Measurements from ENCODE around the gene SDK1. TPM values are rescaled to one million over a fixed set of nuclear protein-coding genes. Genes with fewer than 3 reads are reported as not detected.

SDK1 gene
- polyA plus RNA-seq, 4 donors, result 0.27 to 5.0 (median 2.1) TPM; not detected in 1

DNA sequence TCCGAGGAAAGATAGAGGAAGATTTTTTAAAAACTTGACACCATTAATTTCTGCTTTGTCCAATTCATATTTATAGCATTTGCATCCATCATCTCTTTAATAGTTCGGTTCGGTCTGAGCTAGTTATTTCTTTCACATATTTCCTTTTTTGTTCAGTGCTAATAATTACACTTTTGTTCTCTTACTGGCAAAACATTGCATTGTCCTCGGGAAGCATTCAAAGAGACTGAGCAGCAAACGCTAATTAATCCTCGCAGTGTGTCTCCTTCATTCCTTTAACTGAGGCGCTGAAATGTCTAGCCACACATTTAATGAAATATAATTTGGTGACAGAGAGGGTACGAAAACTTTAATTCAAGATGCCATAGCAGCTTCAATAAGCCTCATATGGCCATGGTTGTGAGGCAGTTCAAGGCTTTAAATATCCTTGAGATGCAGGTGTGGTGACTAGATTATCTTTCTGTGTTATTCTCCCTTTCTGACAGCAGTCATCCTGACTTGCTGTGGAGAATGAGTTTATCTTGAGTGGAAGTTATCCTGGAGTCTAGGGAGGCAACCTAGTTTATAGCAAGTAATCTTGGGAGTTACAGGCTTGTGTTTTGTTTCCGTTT is 431.4 kb downstream of the SDK1 start:
- Histone ChIP-seq H3K36me3 (ENCODE audit: control insufficient read depth in 3 of 3, insufficient read depth in 2 of 3, low read depth in 1 of 3, low read length in 3 of 3) (no peaks in the 10 kb centered on the region), H3K27ac (ENCODE audit: low read depth in 1 of 3, low read length in 2 of 3) (no peak overlapping the region), H3K9me3 (ENCODE audit: control insufficient read depth in 2 of 2, insufficient read depth in 1 of 2, low read depth in 1 of 2, low read length in 1 of 2) (peaks cover 0 to 15% of the 10 kb centered on the region in 2 donors), H3K4me3 (ENCODE audit: low read depth in 1 of 3, low read length in 3 of 3) (no peak overlapping the region), H3K27me3 (ENCODE audit: control insufficient read depth in 3 of 3, insufficient read depth in 3 of 3, low read length in 3 of 3) (no peaks in the 10 kb centered on the region), H3K4me1 (ENCODE audit: control insufficient read depth in 3 of 3, insufficient read depth in 2 of 3, low read depth in 1 of 3, low read length in 2 of 3) (no peaks in the 10 kb centered on the region)
- no peak for DNase-seq
- WGBS, 3 donors, result 87 to 90% (median 88%) methylated on average over 9 of the region's 9 CpGs
- no peak for FAIRE-seq

DNA sequence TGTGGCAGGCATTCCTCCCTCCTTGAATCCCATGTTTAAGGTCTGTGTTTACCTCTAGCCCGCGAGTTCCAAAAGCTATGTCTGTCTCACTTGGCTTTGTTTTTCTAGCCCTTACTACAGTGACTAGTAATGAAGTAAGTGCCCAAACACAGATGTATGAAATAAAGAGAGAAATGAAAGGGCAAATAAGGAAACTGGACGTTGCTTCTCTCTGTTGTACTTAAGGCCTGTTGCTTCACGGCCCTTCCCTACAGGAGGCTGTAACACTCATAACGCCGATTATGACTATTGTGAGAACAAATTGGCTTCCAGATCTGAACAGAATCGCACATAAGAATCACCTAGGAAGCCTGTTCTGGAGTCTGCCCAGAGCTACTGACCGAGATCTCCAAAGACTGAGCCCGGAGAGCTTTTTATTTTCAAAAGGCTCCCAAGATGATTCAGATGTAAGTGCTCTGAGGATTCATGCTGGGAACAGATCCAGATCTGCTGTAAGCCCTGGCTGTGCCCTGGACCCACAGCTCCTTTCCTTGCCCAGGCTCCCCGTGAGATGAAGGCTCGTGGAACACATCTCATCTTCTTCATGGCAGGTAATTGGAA is 432.6 kb downstream of the SDK1 start:
- Histone ChIP-seq H3K27ac (ENCODE audit: low read depth in 1 of 3, low read length in 2 of 3) (peak overlapping the region in 1 of 3 donors; percentile 62), H3K4me3 (ENCODE audit: low read depth in 1 of 3, low read length in 3 of 3) (no peak overlapping the region), H3K36me3 (ENCODE audit: control insufficient read depth in 3 of 3, insufficient read depth in 2 of 3, low read depth in 1 of 3, low read length in 3 of 3) (no peaks in the 10 kb centered on the region), H3K9me3 (ENCODE audit: control insufficient read depth in 2 of 2, insufficient read depth in 1 of 2, low read depth in 1 of 2, low read length in 1 of 2) (peaks cover 0 to 15% of the 10 kb centered on the region in 2 donors), H3K4me1 (ENCODE audit: control insufficient read depth in 3 of 3, insufficient read depth in 2 of 3, low read depth in 1 of 3, low read length in 2 of 3) (no peaks in the 10 kb centered on the region), H3K27me3 (ENCODE audit: control insufficient read depth in 3 of 3, insufficient read depth in 3 of 3, low read length in 3 of 3) (no peaks in the 10 kb centered on the region)
- FAIRE-seq, result no peak
- DNase-seq, result no peak
- WGBS, 3 donors, result 73 to 86% (median 76%) methylated on average over 11 of the region's 11 CpGs

DNA sequence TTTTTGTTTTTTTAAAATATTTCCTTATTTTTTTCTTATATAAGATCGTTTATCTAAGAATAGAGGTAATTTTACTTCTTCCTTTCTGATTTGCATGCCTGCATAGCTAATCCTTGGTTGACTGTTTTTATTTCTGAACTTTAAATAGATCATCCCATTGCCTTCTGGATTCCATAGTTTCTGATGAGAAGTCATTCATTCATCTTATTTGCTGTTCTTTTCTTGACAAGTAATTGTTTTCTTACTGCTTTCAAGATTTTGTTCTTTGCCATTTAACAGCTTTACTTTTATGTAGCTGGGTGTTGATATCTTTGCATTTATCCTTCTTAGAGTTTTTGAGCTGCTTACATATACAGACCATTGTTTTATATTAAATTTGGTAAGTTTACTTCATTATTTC is 437.9 kb downstream of the SDK1 start:
- Histone ChIP-seq H3K27me3 (ENCODE audit: control insufficient read depth in 3 of 3, insufficient read depth in 3 of 3, low read length in 3 of 3) (no peaks in the 10 kb centered on the region), H3K4me3 (ENCODE audit: low read depth in 1 of 3, low read length in 3 of 3) (no peak overlapping the region), H3K27ac (ENCODE audit: low read depth in 1 of 3, low read length in 2 of 3) (no peak overlapping the region), H3K36me3 (ENCODE audit: control insufficient read depth in 3 of 3, insufficient read depth in 2 of 3, low read depth in 1 of 3, low read length in 3 of 3) (no peaks in the 10 kb centered on the region), H3K9me3 (ENCODE audit: control insufficient read depth in 2 of 2, insufficient read depth in 1 of 2, low read depth in 1 of 2, low read length in 1 of 2) (peaks cover 0 to 18% of the 10 kb centered on the region in 2 donors), H3K4me1 (ENCODE audit: control insufficient read depth in 3 of 3, insufficient read depth in 2 of 3, low read depth in 1 of 3, low read length in 2 of 3) (no peaks in the 10 kb centered on the region)
- no peak for DNase-seq
- 76 to 90% (median 86%) methylated on average over 1 of the region's 1 CpG for WGBS, 3 donors
- no peak for FAIRE-seq

DNA sequence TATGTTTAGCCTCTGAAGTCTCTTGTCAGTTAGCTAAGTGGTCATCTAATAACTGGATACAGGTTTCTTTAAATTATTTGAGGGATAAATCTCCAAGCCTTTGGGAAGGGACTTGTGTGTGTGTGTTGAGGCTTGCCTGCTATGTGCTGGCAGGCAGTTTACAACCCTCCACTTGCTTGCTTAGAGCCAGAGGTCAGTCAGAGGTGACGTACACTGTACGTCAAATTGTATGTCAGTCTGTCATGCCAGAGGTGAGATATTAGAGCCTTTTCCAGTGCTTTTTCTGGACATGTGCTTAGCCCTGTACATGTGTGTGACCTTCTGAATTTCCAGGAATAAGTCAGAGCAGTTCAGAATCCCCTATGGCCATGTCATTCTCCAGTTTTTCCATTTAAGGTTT is 438.9 kb downstream of the SDK1 start:
- 90 to 100% (median 92%) methylated on average over 2 of the region's 2 CpGs for WGBS, 3 donors
- no peaks in the 10 kb centered on the region for H3K4me1 ChIP-seq (ENCODE audit: control insufficient read depth in 3 of 3, insufficient read depth in 2 of 3, low read depth in 1 of 3, low read length in 2 of 3)
- H3K4me3 ChIP-seq (ENCODE audit: low read depth in 1 of 3, low read length in 3 of 3), result no peak overlapping the region
- H3K9me3 ChIP-seq (ENCODE audit: control insufficient read depth in 2 of 2, insufficient read depth in 1 of 2, low read depth in 1 of 2, low read length in 1 of 2), result peaks cover 0 to 18% of the 10 kb centered on the region in 2 donors
- no peak for DNase-seq
- H3K36me3 ChIP-seq (ENCODE audit: control insufficient read depth in 3 of 3, insufficient read depth in 2 of 3, low read depth in 1 of 3, low read length in 3 of 3), result no peaks in the 10 kb centered on the region
- no peaks in the 10 kb centered on the region for H3K27me3 ChIP-seq (ENCODE audit: control insufficient read depth in 3 of 3, insufficient read depth in 3 of 3, low read length in 3 of 3)
- no peak for FAIRE-seq
- H3K27ac ChIP-seq (ENCODE audit: low read depth in 1 of 3, low read length in 2 of 3), result no peak overlapping the region

DNA sequence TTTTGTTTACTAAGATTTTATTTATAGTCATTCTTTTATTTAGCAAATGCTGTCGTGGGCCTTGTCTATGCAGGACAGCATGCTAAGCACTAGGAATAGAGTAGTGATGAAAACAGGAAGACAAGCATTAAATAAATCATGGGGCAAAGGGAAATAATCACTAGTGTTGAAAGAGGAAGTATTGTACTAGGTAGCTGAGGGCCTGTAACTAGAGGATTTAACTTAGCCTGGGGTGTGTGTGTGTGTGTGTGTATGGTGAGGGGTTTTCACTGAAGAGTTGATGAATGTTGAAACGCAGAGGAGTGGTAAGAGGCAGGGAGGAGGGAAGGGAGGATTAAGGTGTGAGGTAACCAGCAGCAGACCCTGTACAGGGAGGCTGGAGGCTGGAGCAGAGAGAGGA is 446.4 kb downstream of the SDK1 start:
- FAIRE-seq, result no peak
- WGBS, 3 donors, result 41 to 80% (median 54%) methylated on average over 2 of the region's 2 CpGs
- H3K9me3 ChIP-seq (ENCODE audit: control insufficient read depth in 2 of 2, insufficient read depth in 1 of 2, low read depth in 1 of 2, low read length in 1 of 2), result no peaks in the 10 kb centered on the region

DNA sequence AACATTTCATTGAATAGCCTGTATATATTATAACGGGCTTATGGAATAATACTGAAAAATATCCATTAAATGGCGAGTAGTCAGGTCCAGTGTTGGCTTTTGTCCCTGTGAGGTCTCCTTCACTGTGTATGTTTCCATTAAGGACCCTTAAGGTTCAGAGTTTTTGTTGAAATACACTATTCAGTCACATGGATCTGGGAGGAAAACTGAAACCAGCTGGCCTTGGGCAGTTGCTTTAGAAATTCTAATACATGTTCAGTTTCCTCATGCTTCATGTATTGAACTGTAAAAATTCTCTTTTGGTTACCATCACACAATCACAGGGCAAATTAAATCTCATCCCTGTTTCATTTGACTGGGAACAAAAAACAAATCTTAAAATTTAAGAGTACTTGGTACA is 447.3 kb downstream of the SDK1 start:
- H3K4me1 ChIP-seq (ENCODE audit: control insufficient read depth in 3 of 3, insufficient read depth in 2 of 3, low read depth in 1 of 3, low read length in 2 of 3), result no peaks in the 10 kb centered on the region
- WGBS, 3 donors, result 76 to 83% (median 82%) methylated on average over 2 of the region's 2 CpGs
- FAIRE-seq, result no peak

More for the DNA sequence above, 446.4 kb downstream of the SDK1 start:
- no peak for DNase-seq
- Histone ChIP-seq H3K27me3 (ENCODE audit: control insufficient read depth in 3 of 3, insufficient read depth in 3 of 3, low read length in 3 of 3) (no peaks in the 10 kb centered on the region), H3K27ac (ENCODE audit: low read depth in 1 of 3, low read length in 2 of 3) (no peak overlapping the region), H3K36me3 (ENCODE audit: control insufficient read depth in 3 of 3, insufficient read depth in 2 of 3, low read depth in 1 of 3, low read length in 3 of 3) (no peaks in the 10 kb centered on the region), H3K4me3 (ENCODE audit: low read depth in 1 of 3, low read length in 3 of 3) (no peak overlapping the region), H3K4me1 (ENCODE audit: control insufficient read depth in 3 of 3, insufficient read depth in 2 of 3, low read depth in 1 of 3, low read length in 2 of 3) (no peaks in the 10 kb centered on the region)

DNA sequence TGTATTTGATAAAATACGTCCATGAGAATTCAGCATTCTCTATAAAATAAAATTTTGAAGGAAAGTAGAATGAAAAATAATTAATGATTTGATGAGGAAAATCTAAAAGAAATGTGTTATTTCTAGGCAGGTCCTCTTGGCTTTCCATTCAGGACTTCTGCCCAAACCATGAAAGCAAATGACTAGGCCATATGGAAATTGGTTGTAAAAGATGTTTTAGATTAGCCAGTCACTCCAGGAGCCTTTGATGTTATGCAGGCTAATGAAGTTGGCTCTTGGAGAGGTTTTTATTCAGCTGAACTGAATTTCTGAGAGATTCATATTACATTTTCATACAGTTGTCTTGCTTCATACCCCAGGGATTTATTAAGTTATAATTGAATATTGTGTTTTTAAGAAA is 452.8 kb downstream of the SDK1 start:
- no peak overlapping the region for H3K4me3 ChIP-seq (ENCODE audit: low read depth in 1 of 3, low read length in 3 of 3)
- no peak for DNase-seq
- no peak for FAIRE-seq
- no peaks in the 10 kb centered on the region for H3K36me3 ChIP-seq (ENCODE audit: control insufficient read depth in 3 of 3, insufficient read depth in 2 of 3, low read depth in 1 of 3, low read length in 3 of 3)
- H3K27me3 ChIP-seq (ENCODE audit: control insufficient read depth in 3 of 3, insufficient read depth in 3 of 3, low read length in 3 of 3), result no peaks in the 10 kb centered on the region
- H3K4me1 ChIP-seq (ENCODE audit: control insufficient read depth in 3 of 3, insufficient read depth in 2 of 3, low read depth in 1 of 3, low read length in 2 of 3), result no peaks in the 10 kb centered on the region
- WGBS, 3 donors, result 89 to 95% (median 95%) methylated on average over 1 of the region's 1 CpG
- H3K27ac ChIP-seq (ENCODE audit: low read depth in 1 of 3, low read length in 2 of 3), result no peak overlapping the region
- H3K9me3 ChIP-seq (ENCODE audit: control insufficient read depth in 2 of 2, insufficient read depth in 1 of 2, low read depth in 1 of 2, low read length in 1 of 2), result no peaks in the 10 kb centered on the region

More for the DNA sequence above, 447.3 kb downstream of the SDK1 start:
- H3K27me3 ChIP-seq (ENCODE audit: control insufficient read depth in 3 of 3, insufficient read depth in 3 of 3, low read length in 3 of 3), result no peaks in the 10 kb centered on the region
- no peak for DNase-seq
- no peaks in the 10 kb centered on the region for H3K36me3 ChIP-seq (ENCODE audit: control insufficient read depth in 3 of 3, insufficient read depth in 2 of 3, low read depth in 1 of 3, low read length in 3 of 3)
- H3K9me3 ChIP-seq (ENCODE audit: control insufficient read depth in 2 of 2, insufficient read depth in 1 of 2, low read depth in 1 of 2, low read length in 1 of 2), result no peaks in the 10 kb centered on the region
- no peak overlapping the region for H3K27ac ChIP-seq (ENCODE audit: low read depth in 1 of 3, low read length in 2 of 3)
- no peak overlapping the region for H3K4me3 ChIP-seq (ENCODE audit: low read depth in 1 of 3, low read length in 3 of 3)

DNA sequence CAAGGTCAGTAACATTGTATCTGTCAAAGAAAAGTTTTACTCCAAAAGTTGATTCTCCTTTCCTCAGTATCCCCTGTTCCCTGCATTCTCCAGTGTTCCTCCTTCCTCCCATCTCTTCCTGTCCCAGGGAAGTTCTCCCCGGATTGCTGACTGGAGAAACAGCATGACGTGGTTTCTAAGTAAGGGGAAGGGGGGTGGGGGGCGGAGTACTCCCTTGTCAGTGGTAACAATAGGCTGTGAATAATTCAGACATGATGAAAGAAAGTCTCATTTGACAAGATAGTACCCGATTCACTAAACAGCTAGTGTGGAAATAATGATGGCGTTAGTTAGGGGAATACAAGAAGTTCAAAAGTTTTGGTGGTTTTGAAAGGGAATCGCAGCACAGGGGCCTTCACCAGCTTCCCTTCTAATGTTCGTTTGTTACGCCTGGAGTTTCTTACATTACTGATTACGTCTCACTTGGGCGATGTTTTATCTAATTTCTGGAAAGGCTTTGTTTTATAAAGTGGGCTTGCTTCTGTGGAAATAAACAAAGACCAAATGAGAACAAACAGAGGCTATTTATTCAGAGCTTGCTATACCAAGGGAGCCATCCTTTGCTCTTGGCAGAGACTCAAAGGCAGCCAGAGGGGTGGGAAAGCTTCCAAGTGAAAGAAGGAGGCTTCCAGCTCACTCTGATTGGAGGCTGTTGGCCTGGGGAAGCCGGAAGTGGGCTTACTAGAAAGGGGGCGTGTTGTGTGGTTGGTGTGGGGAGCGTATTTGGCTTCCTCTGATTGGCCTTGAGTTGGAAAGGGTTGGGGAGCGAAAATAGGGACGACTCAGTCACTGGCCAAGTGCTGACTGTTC is 453.7 kb downstream of the SDK1 start:
- H3K4me1 ChIP-seq (ENCODE audit: control insufficient read depth in 3 of 3, insufficient read depth in 2 of 3, low read depth in 1 of 3, low read length in 2 of 3), result no peaks in the 10 kb centered on the region
- WGBS, 3 donors, result 62 to 72% (median 71%) methylated on average over 15 of the region's 15 CpGs
- no peaks in the 10 kb centered on the region for H3K9me3 ChIP-seq (ENCODE audit: control insufficient read depth in 2 of 2, insufficient read depth in 1 of 2, low read depth in 1 of 2, low read length in 1 of 2)
- H3K27me3 ChIP-seq (ENCODE audit: control insufficient read depth in 3 of 3, insufficient read depth in 3 of 3, low read length in 3 of 3), result no peaks in the 10 kb centered on the region
- FAIRE-seq, result no peak
- H3K27ac ChIP-seq (ENCODE audit: low read depth in 1 of 3, low read length in 2 of 3), result peak overlapping the region in 2 of 3 donors; percentile 34 to 52
- DNase-seq, result peak; percentile 4 to 20
- H3K36me3 ChIP-seq (ENCODE audit: control insufficient read depth in 3 of 3, insufficient read depth in 2 of 3, low read depth in 1 of 3, low read length in 3 of 3), result no peaks in the 10 kb centered on the region
- H3K4me3 ChIP-seq (ENCODE audit: low read depth in 1 of 3, low read length in 3 of 3), result no peak overlapping the region

All from small intestine (tissue), 7 donors.